ACC112 (cell line): Measurements from ENCODE around the gene DISC1.
A peak's percentile ranks its signal among the peaks of the same experiment; 100 is the strongest.

Source experiments
- H2AFZ ChIP-seq: fragments of 200-600 bp; sonication (generic); one replicate; pipeline ENCODE4 v1.6.0; 2017; ENCODE audit warnings: antibody characterized with exemption, low read length; ENCODE audit not compliant: unreplicated experiment
- H3K27ac ChIP-seq: fragments of 200-600 bp; sonication (generic); 2 replicates; pipeline ENCODE4 v1.5.1; 2014; ENCODE audit warnings: low read depth, mild to moderate bottlenecking, antibody characterized with exemption, low read length, moderate library complexity
- H3K27me3 ChIP-seq: fragments of 200-600 bp; sonication (generic); 2 replicates; pipeline ENCODE4 v1.6.1; 2014; ENCODE audit warnings: mild to moderate bottlenecking, antibody characterized with exemption, low read length, moderate library complexity, mixed read lengths; ENCODE audit not compliant: insufficient read depth
- H3K36me3 ChIP-seq: fragments of 200-600 bp; sonication (generic); 2 replicates; pipeline ENCODE4 v1.6.1; 2016; ENCODE audit warnings: mild to moderate bottlenecking, antibody characterized with exemption, low read length, moderate library complexity, mixed read lengths; ENCODE audit not compliant: insufficient read depth
- H3K4me1 ChIP-seq: fragments of 200-600 bp; sonication (generic); one replicate; pipeline ENCODE4 v1.6.1; 2016; ENCODE audit warnings: low read length, mixed read lengths; ENCODE audit not compliant: insufficient read depth, unreplicated experiment, control insufficient read depth
- H3K4me3 ChIP-seq: fragments of 200-600 bp; sonication (generic); 2 replicates; pipeline ENCODE4 v1.5.1; 2014; ENCODE audit warnings: mild to moderate bottlenecking, low read depth, low read length
- H3K79me2 ChIP-seq: fragments of 200-600 bp; sonication (generic); one replicate; pipeline ENCODE4 v1.6.0; 2016; ENCODE audit warnings: low read length; ENCODE audit not compliant: control insufficient read depth, unreplicated experiment, insufficient read depth

Gene DISC1

DNA sequence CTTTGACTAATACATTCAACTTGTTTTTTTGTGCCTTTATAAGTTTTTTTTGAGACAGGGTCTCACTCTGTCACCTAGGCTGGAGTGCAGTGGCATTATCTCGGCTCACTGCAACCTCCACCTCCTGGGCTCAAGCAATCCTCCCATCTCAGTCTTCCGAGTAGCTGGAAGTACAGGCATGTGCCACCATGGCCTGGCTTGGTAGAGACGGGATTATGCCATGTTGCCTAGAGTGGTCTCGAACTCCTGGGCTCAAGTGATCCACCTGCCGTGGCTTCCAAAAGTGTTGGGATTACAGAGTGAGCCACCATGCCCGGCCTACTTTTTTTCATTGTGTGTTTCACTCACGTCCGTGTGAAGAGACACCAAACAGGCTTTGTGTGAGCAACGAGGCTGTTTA lies 202.7 kb downstream of the DISC1 start:
- Histone ChIP-seq H2AFZ (no peak overlapping the region), H3K4me1 (peaks cover 36% of the 10 kb centered on the region), H3K4me3 (no peak overlapping the region), H3K79me2 (no peaks in the 10 kb centered on the region), H3K27ac (no peak overlapping the region), H3K36me3 (no peaks in the 10 kb centered on the region; the same call in 1 of the 2 replicates), H3K27me3 (no peaks in the 10 kb centered on the region)

DNA sequence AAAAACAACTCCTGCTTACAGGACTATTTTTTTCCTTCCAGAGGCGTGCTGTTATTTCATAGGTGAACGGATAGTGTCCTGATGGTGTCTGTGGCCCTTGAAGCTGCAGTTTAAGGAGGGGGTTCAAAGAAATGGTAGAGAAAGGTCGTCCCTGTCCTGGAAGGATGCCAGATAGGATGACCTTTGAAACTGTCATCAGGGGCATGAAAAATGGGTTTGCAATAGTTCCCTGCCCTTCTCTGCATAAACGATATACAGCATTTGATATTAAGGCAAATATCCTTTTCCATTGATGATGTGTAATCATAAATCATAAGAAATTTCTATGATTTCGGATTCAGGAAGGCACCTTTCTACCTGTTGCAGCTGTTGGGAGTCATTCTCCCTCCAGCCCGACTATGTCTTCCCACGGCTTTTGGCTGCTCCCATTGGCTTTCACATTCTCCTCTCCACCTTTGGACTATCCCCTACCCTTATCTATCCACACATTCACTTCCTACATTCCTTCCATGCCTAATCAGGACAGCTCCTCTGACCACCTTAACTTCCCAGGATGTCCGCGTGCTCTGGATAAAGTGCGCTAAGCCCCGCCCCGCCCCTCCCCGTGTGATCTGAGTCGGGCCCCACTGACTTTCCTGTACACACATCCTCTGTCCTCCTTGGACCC lies 209.8 kb downstream of the DISC1 start:
- Histone ChIP-seq H3K4me3 (no peak overlapping the region), H3K4me1 (peaks cover 10% of the 10 kb centered on the region), H3K36me3 (no peaks in the 10 kb centered on the region), H3K27ac (no peak overlapping the region), H2AFZ (no peak overlapping the region), H3K79me2 (no peaks in the 10 kb centered on the region), H3K27me3 (no peaks in the 10 kb centered on the region)

DNA sequence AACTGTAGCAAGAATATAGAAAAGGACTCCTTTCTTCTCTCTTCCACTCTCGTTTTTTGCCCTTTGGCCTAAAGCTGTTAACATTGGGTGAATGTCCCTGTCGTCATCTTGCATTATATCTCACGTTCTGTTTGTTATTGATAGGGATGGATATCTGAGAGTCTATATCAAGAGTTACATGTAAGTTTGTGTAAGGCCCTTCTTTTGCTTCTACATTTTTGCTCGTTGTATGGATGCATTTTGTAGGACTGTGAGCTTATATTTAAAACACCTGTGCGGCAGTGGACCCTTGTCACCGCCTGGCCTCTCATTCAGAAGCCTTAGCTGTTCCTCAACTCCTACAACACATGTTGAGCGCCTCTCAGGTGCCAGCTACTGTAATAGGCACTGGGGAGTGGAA lies 211.9 kb downstream of the DISC1 start:
- H3K79me2 ChIP-seq, result no peaks in the 10 kb centered on the region
- no peak overlapping the region for H3K4me3 ChIP-seq
- H3K36me3 ChIP-seq, result no peaks in the 10 kb centered on the region
- no peak overlapping the region for H3K27ac ChIP-seq
- H3K4me1 ChIP-seq, result peaks cover 16% of the 10 kb centered on the region
- no peak overlapping the region for H2AFZ ChIP-seq
- no peaks in the 10 kb centered on the region for H3K27me3 ChIP-seq

DNA sequence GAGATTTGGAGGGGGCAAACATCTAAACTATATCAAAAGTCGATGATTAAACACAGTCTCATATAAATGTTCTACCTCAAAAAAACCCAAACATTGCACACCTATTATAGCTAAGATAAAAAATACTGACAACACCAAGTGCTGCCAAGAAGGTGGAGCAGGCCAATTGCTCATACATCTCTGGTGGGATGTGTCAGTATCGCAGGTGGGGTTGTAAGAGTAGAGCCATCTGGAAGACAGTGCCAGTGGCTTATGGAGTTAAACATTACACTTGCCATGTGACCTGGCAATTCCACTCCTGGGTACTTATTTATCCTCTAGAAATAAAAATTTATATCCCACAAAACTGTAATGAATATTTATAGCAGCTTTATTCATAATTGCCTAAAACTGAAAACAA lies 213.4 kb downstream of the DISC1 start:
- peaks cover 18% of the 10 kb centered on the region for H3K4me1 ChIP-seq
- no peak overlapping the region for H3K27ac ChIP-seq
- H3K79me2 ChIP-seq, result no peaks in the 10 kb centered on the region
- no peaks in the 10 kb centered on the region for H3K36me3 ChIP-seq
- H3K27me3 ChIP-seq, result no peaks in the 10 kb centered on the region
- no peak overlapping the region for H3K4me3 ChIP-seq
- no peak overlapping the region for H2AFZ ChIP-seq

DNA sequence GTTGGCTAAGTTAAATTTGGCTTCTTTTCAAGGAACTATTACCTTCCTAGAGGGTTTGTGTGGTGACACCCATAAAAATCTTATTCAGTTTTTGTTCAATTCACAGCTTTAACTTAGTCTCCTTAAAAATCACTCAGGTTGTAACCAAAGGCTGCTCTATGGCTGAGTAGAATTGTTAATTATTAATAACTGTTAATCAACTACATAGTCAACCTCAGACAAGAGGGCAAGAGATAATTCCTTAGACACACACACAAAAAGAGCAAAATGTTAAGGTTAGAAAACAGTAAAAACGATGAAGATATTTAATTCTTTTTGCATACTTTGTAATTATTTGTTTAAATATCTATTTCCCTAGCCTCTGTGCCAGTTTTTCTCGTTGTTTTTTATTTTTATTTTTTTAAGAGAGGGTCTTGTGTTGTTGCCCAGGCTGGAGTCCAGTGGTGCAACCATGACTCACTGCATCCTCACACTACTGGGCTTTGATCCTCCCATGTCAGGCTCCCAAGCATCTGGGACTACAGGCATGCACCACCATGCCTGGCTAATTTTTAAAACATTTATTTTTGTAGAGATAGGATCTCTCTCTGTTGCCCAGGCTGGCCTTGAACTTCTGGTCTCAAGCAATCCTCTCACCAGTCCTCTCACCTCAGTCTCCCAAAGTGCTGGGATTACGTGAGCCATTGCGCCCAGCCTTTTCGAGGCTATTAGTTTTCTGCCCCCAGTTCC lies 215.2 kb downstream of the DISC1 start:
- H3K79me2 ChIP-seq, result no peaks in the 10 kb centered on the region
- no peak overlapping the region for H2AFZ ChIP-seq
- peaks cover 23% of the 10 kb centered on the region for H3K4me1 ChIP-seq
- no peaks in the 10 kb centered on the region for H3K36me3 ChIP-seq
- no peaks in the 10 kb centered on the region for H3K27me3 ChIP-seq
- no peak overlapping the region for H3K4me3 ChIP-seq
- H3K27ac ChIP-seq, result peak overlapping the region; percentile 51

DNA sequence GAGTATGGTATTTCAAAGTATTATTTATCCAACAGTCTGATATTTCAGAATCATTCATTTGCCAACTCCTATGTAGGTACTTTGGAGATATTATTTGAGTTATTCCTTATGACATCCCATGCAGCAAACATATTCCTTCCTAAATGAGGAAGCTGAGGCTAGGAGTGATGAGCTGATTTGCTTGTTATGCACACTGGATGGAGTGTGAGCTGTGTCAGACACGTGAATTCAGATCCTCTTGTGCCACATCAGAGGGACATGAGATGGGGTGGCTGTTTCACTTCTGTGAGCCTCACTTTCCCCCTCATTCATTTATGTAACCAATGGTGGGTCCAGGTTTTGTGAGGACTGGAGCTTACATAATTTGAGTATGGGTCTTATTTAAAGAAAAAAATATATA lies 215.9 kb downstream of the DISC1 start:
- no peak overlapping the region for H3K4me3 ChIP-seq
- H3K27me3 ChIP-seq, result no peaks in the 10 kb centered on the region
- H2AFZ ChIP-seq, result no peak overlapping the region
- H3K36me3 ChIP-seq, result no peaks in the 10 kb centered on the region
- peaks cover 23% of the 10 kb centered on the region for H3K4me1 ChIP-seq
- H3K79me2 ChIP-seq, result no peaks in the 10 kb centered on the region
- H3K27ac ChIP-seq, result no peak overlapping the region

DNA sequence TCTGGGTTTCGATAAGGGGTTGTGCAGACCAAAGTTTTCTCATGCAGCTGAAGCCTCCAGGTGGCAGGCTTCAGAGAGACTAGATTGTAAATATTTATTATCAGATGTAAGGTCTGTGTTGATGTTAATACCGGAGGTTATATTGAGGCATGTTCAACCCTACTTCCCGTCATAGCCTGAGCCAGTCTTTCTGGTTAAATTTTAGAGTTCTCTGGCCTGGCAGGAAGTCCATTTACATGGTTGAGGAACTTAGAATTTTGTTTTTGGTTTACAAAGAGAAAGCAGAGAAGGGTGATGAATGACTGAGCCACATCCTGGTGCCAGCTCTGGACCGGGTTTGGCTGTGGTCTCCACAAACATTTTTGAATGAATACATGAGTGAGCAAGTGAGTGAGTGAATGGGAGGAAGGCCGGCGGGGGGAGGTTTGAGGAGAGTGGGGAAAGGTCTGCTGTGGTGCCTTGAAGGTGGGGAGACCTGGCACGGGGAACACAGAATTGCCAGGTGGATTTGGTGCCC lies 218.5 kb downstream of the DISC1 start:
- no peak overlapping the region for H3K4me3 ChIP-seq
- H3K27ac ChIP-seq, result no peak overlapping the region
- no peak overlapping the region for H2AFZ ChIP-seq
- H3K79me2 ChIP-seq, result no peaks in the 10 kb centered on the region
- H3K4me1 ChIP-seq, result peaks cover 23% of the 10 kb centered on the region
- no peaks in the 10 kb centered on the region for H3K36me3 ChIP-seq
- H3K27me3 ChIP-seq, result no peaks in the 10 kb centered on the region

DNA sequence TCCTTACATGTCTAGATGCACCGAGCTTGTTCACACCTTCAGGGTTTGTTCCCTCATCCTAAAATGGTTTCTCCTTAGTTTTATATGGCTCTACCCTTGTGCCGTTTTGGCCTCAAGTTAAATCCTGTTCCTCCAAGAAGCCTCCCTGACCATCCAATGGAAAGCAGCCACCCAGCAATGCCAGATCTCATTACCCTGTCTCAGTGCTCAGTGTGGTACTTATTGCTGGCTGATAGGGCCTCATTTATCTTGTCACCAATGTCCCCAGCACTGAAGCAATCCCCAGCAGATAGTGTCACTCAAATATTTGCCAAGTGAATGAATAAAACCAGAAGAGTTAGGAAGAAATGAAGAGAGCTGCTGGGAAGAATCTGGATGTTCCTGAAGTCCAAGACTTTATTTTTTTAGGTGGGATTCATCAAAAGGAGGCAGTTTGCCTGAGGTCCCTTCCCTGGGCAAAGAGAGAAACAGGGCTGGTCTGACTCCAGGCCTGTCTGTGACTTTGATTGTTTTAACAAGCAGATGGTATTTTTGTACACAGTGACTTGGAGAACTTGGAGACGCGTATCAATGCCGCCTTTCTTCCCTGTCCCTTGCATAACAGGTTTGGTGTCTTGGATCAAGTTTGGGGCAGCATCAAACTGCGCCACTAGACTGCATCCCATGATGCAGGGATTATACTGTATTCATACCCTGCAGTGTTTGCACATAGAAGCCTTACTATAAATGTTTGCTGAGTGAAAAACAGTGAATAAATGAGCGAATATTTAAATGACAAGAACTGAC lies 221.2 kb downstream of the DISC1 start:
- Histone ChIP-seq H3K36me3 (no peaks in the 10 kb centered on the region), H2AFZ (no peak overlapping the region), H3K4me3 (no peak overlapping the region), H3K27me3 (no peaks in the 10 kb centered on the region), H3K79me2 (no peaks in the 10 kb centered on the region), H3K4me1 (peaks cover 7% of the 10 kb centered on the region), H3K27ac (no peak overlapping the region)

DNA sequence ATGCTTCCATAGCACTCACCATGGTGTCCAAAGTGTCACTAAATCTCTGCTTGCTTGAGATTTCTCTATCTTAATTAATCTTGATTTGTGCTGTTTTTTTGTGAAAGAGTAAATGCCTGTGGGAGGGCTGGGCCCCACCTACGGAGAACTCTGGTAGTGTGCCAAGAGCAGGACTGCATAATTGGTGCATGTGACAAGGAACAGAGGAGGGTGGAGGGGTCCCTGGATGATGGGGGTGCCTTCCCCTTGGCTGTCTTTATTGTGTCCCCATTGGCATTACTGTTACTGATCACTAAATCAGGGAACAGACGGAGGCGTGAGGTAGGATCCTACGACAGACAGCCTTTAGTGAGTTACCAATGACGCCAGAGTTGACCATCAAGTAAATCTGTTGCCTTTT lies 223.4 kb downstream of the DISC1 start:
- Histone ChIP-seq H2AFZ (no peak overlapping the region), H3K4me1 (peaks cover 5% of the 10 kb centered on the region), H3K79me2 (no peaks in the 10 kb centered on the region), H3K27me3 (no peaks in the 10 kb centered on the region), H3K4me3 (no peak overlapping the region), H3K27ac (no peak overlapping the region), H3K36me3 (no peaks in the 10 kb centered on the region)

DNA sequence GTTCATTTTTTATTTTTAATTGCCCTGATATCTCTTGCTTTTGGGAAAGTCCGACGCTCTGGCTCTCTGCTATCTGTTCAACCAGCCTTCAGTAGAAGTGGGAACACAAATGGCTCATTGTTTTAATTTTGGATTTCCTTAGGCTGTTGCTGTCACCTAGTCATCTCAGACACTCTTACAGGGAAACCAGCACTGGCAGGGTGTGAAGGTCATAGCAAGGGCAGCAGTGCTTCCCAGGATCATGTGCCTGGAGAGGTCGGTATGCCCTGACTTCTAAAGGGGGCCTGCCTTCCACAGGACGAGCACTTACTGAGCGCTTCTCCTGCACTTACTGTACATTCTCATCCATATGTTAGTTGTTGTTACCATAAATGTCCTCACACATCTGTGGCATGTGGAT lies 224.2 kb downstream of the DISC1 start:
- H3K4me3 ChIP-seq, result no peak overlapping the region
- no peaks in the 10 kb centered on the region for H3K27me3 ChIP-seq
- H3K79me2 ChIP-seq, result no peaks in the 10 kb centered on the region
- no peak overlapping the region for H2AFZ ChIP-seq
- no peak overlapping the region for H3K27ac ChIP-seq
- H3K4me1 ChIP-seq, result no peaks in the 10 kb centered on the region
- no peaks in the 10 kb centered on the region for H3K36me3 ChIP-seq
